Endothelial cell of umbilical vein (primary cell): ENCODE results near the gene CFAP107. TPM values are rescaled to one million over a fixed set of nuclear protein-coding genes. Genes with fewer than 3 reads are reported as not detected.

Experiments used
- BruUV-seq: library from RNA; stranded (reverse); fragments of 400-500 nt; replicated peaks from 2 replicates; lab custom pipeline; 2021; lab: Mats Ljungman, UMichigan
- CTCF ChIA-PET: fragments of 300-600, 350-600 bp; sonication (Branson Sonifier 250); formaldehyde crosslinking; loops from one replicate; lab custom pipeline; 2021; ENCODE audit warnings: antibody characterized with exemption, inconsistent platforms; lab: Charles Lee
- POLR2A ChIA-PET: fragments of 300-600, 350-600 bp; sonication (Branson Sonifier 250); formaldehyde crosslinking; loops from one replicate; lab custom pipeline; 2021; ENCODE audit warnings: antibody characterized with exemption, inconsistent platforms; lab: Charles Lee
- DNase-seq: peaks from one replicate; pipeline ENCODE4 v3.0.0-alpha.2; 2011; ENCODE audit warnings: low read depth, low spot score
- FAIRE-seq: peaks from 2 replicates; lab custom pipeline; 2011; peaks lifted over from hg19 to GRCh38; lab: Jason Lieb, UNC
- H2AFZ ChIP-seq: 2 replicates; pipeline ENCODE4 v1.6.0; 2012; ENCODE audit warnings: low read depth, low read length, control low read depth, inconsistent platforms
- H3K27ac ChIP-seq: 2 replicates; pipeline ENCODE4 v1.5.1; 2011; ENCODE audit warnings: low read depth, mild to moderate bottlenecking, control low read depth, low read length, moderate library complexity; ENCODE audit not compliant: insufficient read depth
- H3K27me3 ChIP-seq, 2 experiments: 2 replicates each; pipeline versions ENCODE4 v1.6.0 to v1.6.1; 2011; ENCODE audit warnings: low read length in 2 of 2, mixed read lengths in 1 of 2; ENCODE audit not compliant: control insufficient read depth in 2 of 2, insufficient read depth in 2 of 2
- H3K36me3 ChIP-seq, 2 experiments: 2 replicates in 1 of 2; 3 replicates in 1 of 2; pipeline ENCODE4 v1.5.1; 2011; ENCODE audit warnings: low read length in 2 of 2, mild to moderate bottlenecking in 1 of 2, moderate library complexity in 1 of 2; ENCODE audit not compliant: control insufficient read depth in 2 of 2, insufficient read depth in 2 of 2; ENCODE audit errors: extremely low read depth in 1 of 2
- H3K4me1 ChIP-seq: 3 replicates; pipeline ENCODE4 v1.5.1; 2011; ENCODE audit warnings: mild to moderate bottlenecking, low read length; ENCODE audit not compliant: control insufficient read depth, insufficient read depth; ENCODE audit errors: extremely low read depth
- H3K4me2 ChIP-seq: 2 replicates; pipeline ENCODE4 v1.6.1; 2011; ENCODE audit warnings: low read length, control low read depth, mixed read lengths; ENCODE audit not compliant: insufficient read depth
- H3K4me3 ChIP-seq, 3 experiments: fragments of 200-600 bp in 1 of 3; sonication (generic), shearing (Covaris generic) in 1 of 3; replicated peaks in 1 of 3; 2 replicates each; pipeline ENCODE4 v1.5.1; 2011 to 2016; ENCODE audit warnings: control low read depth in 3 of 3, low read length in 3 of 3, mild to moderate bottlenecking in 2 of 3, inconsistent platforms in 1 of 3, low read depth in 1 of 3, moderate library complexity in 1 of 3; ENCODE audit not compliant: insufficient read depth in 1 of 3
- H3K79me2 ChIP-seq: 2 replicates; pipeline ENCODE4 v1.6.0; 2012; ENCODE audit warnings: low read length, inconsistent platforms; ENCODE audit not compliant: control insufficient read depth, insufficient read depth
- H3K9ac ChIP-seq: replicated peaks from 2 replicates; pipeline ENCODE3; 2011; ENCODE audit warnings: low read length, control low read depth; ENCODE audit not compliant: insufficient read depth; ENCODE audit errors: extremely low read depth
- H3K9me1 ChIP-seq: replicated peaks from 3 replicates; pipeline ENCODE4 v1.6.0; 2011; ENCODE audit warnings: mild to moderate bottlenecking, low read length; ENCODE audit not compliant: control insufficient read depth, insufficient read depth; ENCODE audit errors: extremely low read depth
- H3K9me3 ChIP-seq: replicated peaks from 2 replicates; pipeline ENCODE4 v1.5.1; 2012; ENCODE audit warnings: low read length, inconsistent platforms; ENCODE audit not compliant: control insufficient read depth, insufficient read depth
- H4K20me1 ChIP-seq: replicated peaks from 2 replicates; pipeline ENCODE3; 2011; ENCODE audit warnings: mild to moderate bottlenecking, low read length; ENCODE audit not compliant: control insufficient read depth, insufficient read depth; ENCODE audit errors: extremely low read depth
- CTCF ChIP-seq, 2 donors: IDR thresholded peaks; 1 replicate in 1 of 2; 2 replicates in 1 of 2; pipeline ENCODE4 v1.5.1; 2011; ENCODE audit warnings: low read length in 2 of 2, mild to moderate bottlenecking in 2 of 2, moderate library complexity in 2 of 2, control low read depth in 1 of 2, inconsistent platforms in 1 of 2, low read depth in 1 of 2; ENCODE audit not compliant: insufficient read depth in 1 of 2; ENCODE audit errors: extremely low read depth in 1 of 2
- EZH2 ChIP-seq: IDR thresholded peaks from 2 replicates; pipeline ENCODE4 v1.6.1; 2012; ENCODE audit warnings: borderline replicate concordance, low read depth, mild to moderate bottlenecking, moderate library complexity, low read length, inconsistent platforms; ENCODE audit not compliant: severe bottlenecking
- FOS ChIP-seq: IDR thresholded peaks from 2 replicates; pipeline ENCODE4 v1.6.1; 2011; ENCODE audit warnings: mild to moderate bottlenecking, low read length, moderate library complexity, borderline replicate concordance; ENCODE audit not compliant: insufficient read depth
- GATA2 ChIP-seq: IDR thresholded peaks from 2 replicates; pipeline ENCODE4 v1.7.0; 2011; ENCODE audit warnings: low read depth, mild to moderate bottlenecking, moderate library complexity, mixed read lengths, low read length; ENCODE audit not compliant: insufficient read length, insufficient read depth
- JUN ChIP-seq: IDR thresholded peaks from 2 replicates; pipeline ENCODE4 v1.6.1; 2011; ENCODE audit warnings: borderline replicate concordance, low read depth; ENCODE audit not compliant: insufficient read length, insufficient read depth
- MAX ChIP-seq: IDR thresholded peaks from 2 replicates; pipeline ENCODE4 v1.6.1; 2011; ENCODE audit not compliant: insufficient read depth, insufficient read length
- MYC ChIP-seq: IDR thresholded peaks from one replicate; pipeline ENCODE4 v1.6.1; 2011; ENCODE audit warnings: mild to moderate bottlenecking, low read depth, low read length
- POLR2A ChIP-seq: IDR thresholded peaks from 2 replicates; pipeline ENCODE4 v1.6.1; 2012; ENCODE audit warnings: low read depth, mild to moderate bottlenecking, control low read depth, low read length
- POLR2AphosphoS5 ChIP-seq: IDR thresholded peaks from 2 replicates; pipeline ENCODE4 v1.6.1; 2012; ENCODE audit warnings: low read depth, mild to moderate bottlenecking, control low read depth, low read length, moderate library complexity; ENCODE audit not compliant: insufficient read depth
- dilution Hi-C: fragments of 300-500 bp; cut with MboI; formaldehyde crosslinking; loops from one replicate; pipeline ENCODE4 v1.15.0; 2019; ENCODE audit warnings: low sequenced_read_pairs; ENCODE audit not compliant: extremely low pct_ligation_motif_present
- intact Hi-C: fragments of 100-400 bp; cut with micrococcal nuclease; formaldehyde crosslinking; loops from one replicate; pipeline ENCODE4 v1.10.0; 2022
- polyA plus RNA-seq, 4 experiments: library from polyadenylated mRNA; depleted of rRNA in 3 of 4; stranded (reverse) in 3 of 4; unstranded in 1 of 4; fragments of >200 nt; gene quantifications; 2 replicates each; pipeline versions ENCODE4 v1.2.1 to v1.2.3, GENCODE V29; 2011 to 2012; ENCODE audit warnings: missing spikeins in 1 of 4
- total RNA-seq: library from RNA; stranded (reverse); gene quantifications from 2 replicates; pipeline ENCODE4 v1.2.3, GENCODE V29; 2021

Gene CFAP107
- total and polyA plus RNA-seq, 2 donors (not counting 3 experiments of a cell fraction or from before 2014, with no cell fraction given), result not detected

- TF ChIP-seq GATA2, result no peak
- no peak for DNase-seq
- dilution Hi-C loops (no loop called here), intact Hi-C loops (no loop called here)
- no peak for FAIRE-seq
- Histone ChIP-seq H2AFZ (no peak overlapping the region), H3K79me2 (no peaks in the 10 kb centered on the region), H3K4me3 (no peak overlapping the region), H3K27ac (no peak overlapping the region), H3K27me3 (no peaks in the 10 kb centered on the region), H3K4me2 (no peak overlapping the region), H3K36me3 (no peaks in the 10 kb centered on the region), H3K9me1 (no peaks in the 10 kb centered on the region), H4K20me1 (no peaks in the 10 kb centered on the region), H3K9me3 (no peaks in the 10 kb centered on the region), H3K4me1 (no peaks in the 10 kb centered on the region), H3K9ac (no peak overlapping the region)
- no TSS peak for BruUV-seq
- ChIA-PET POLR2A (no interaction called here), CTCF (no interaction called here)
Measured at GRCh38 chr1:12770620-12771019, 24.6 kb downstream of the CFAP107 start.

- Histone ChIP-seq H3K9ac (no peak overlapping the region), H3K4me3 (no peak overlapping the region), H3K9me1 (no peaks in the 10 kb centered on the region), H3K36me3 (no peaks in the 10 kb centered on the region), H2AFZ (no peak overlapping the region), H3K27me3 (no peaks in the 10 kb centered on the region), H3K27ac (no peak overlapping the region), H3K79me2 (no peaks in the 10 kb centered on the region), H4K20me1 (no peaks in the 10 kb centered on the region), H3K9me3 (no peaks in the 10 kb centered on the region), H3K4me1 (no peaks in the 10 kb centered on the region), H3K4me2 (no peak overlapping the region)
- DNase-seq (no peak), FAIRE-seq (no peak)
- no peak for TF ChIP-seq EZH2
- TF ChIP-seq CTCF (IDR thresholded peaks at IDR 0.05; ENCODE audit: extremely low read depth in 1 of 2, insufficient read depth in 1 of 2, low read depth in 1 of 2, low read length in 2 of 2), result no peak
- no peak for TF ChIP-seq GATA2
- TF ChIP-seq MAX, result no peak
- no peak for TF ChIP-seq JUN
- TF ChIP-seq FOS, result no peak
- no peak for TF ChIP-seq MYC
- no peak for TF ChIP-seq POLR2A
- no peak for TF ChIP-seq POLR2AphosphoS5
- dilution Hi-C loops, result no loop called here
- ChIA-PET POLR2A (no interaction called here), CTCF (no interaction called here)
- intact Hi-C loops, result no loop called here
- no TSS peak for BruUV-seq
Measured at GRCh38 chr1:12771186-12771585, 25.2 kb downstream of the CFAP107 start.
